8988T (cell line): Measurements from ENCODE around the gene CORO7.
A peak's percentile ranks its signal among the peaks of the same experiment; 100 is the strongest.
"Not testable (repeated sequence)": the region's sequence is repeated elsewhere in the genome, so short reads cannot be mapped to it uniquely, and the experiment has no call there.

Source experiments
- DNase-seq: peaks from one replicate; pipeline ENCODE4 v3.0.0; 2011

Gene CORO7

DNA sequence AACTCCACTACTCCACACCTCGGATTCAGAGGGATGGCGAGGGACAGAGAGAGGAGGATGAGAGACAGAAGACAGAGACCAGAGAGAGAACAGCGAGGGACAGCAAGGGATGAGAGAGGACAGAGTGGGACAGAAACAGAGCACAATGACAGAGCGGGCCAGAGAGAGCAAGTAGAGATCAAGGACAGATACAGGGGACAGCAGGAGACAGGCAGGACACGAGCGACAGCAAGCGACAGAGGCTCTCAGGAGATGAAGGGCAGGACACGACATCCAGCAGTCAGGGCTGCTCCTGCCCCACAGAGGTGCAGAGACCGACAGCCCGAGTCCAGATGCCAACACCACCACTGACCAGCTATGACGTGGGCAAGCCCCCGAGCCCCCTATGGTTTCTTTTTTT, 14.9 kb downstream of the CORO7 start:
- DNase-seq = no peak

DNA sequence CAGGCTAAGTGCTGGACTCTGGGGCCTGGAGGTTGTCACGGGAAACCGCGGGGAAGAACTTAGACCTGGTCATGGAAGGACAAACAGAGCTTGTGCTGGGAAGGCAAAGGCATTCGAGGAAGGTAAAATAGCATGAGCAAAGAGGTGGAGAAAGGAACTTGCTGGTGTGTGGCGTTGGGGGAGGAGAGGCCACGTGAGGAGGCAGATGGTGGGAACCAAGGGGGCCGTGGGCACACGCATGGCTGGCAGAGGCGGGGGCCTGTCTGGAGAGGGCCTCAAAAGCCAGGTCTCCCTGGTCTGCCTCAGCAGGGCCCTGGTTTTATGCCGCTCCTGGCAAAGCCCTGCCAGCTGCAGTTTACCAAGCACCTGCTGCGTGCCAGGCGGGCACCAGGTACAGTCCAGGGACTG, 15.3 kb downstream of the CORO7 start:
- DNase-seq = no peak

DNA sequence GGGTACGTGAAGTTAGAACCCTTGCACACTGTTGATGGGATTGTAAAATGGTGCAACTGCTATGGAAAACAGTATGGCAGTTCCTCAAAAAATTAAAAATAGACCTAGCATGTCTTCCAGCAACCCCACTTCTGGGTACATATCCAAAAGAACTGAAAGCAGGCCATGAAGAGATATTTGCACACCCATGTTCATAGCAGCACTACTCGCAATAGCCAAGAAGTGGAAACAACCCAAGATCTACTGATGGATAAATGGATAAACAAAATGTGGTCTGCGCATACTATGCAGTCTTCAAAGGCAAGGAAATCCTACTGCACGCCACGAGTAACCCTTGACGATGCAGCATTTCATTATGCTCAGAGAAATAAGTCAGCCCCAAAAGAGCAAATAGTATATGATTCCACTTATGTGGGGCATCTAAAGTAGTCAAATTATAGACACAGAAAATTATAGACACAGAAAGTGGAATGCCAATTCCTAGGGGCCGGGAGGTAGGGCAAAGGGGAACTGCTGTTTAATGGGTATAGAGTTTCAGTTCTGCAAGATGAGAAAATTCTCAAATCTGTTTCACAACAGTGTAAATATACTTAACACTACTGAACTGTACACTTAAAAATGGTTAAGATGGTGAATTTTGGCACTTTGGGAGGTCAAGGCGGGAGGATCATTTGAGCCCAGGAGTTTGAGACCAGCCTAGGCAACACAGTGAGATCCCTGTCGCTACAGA, 17.2 kb downstream of the CORO7 start:
- no peak for DNase-seq

DNA sequence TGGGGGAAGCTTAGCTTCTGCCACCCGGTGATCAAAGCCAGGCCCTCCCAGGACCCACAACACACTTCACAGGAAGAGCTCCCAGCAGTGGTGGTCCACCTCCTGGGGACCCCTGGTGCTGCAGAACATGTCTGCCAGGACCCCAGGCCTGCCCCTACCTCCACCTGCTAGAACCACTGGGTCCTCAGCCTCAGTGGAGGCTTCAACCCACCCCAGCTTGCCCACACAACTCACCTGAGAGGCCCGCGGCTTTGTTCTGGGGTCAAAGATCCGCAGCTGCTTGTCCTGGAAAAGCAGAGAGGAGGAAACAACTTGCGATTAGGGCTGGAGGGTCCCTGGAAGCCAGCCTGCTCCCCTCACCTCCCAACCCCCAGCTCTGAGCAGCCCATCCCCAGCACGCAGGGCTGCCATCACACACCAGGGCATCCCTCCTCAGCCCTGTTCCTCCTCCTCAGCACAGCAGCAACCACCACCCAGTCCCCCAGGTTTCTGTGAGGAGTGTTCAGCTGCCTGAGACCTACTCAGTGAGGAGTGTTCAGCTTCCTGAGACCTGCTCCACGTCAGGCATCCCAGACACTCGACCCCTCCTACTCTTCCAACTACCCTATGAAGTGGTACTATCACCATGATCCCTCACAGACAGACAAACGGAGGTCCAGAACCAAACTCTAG, 21.2 kb downstream of the CORO7 start:
- peak; percentile 10 for DNase-seq

DNA sequence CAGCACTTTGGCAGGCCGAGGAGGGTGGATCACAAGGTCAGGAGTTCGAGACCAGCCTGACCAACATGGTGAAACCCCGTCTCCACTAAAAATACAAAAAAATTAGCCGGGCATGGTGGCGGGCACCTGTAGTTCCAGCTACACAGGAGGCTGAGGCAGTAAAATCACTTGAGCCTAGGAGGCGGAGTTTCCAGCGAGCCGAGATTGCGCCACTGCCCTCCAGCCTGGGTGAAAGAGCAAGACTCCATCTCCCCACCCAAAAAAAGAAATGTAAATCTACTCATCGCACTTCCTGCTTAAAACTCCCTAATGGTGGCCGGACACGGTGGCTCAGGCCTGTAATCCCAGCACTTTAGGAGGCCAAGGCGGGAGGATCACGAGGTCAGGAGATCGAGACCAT, 22.5 kb downstream of the CORO7 start:
- not testable (repeated sequence) for DNase-seq

DNA sequence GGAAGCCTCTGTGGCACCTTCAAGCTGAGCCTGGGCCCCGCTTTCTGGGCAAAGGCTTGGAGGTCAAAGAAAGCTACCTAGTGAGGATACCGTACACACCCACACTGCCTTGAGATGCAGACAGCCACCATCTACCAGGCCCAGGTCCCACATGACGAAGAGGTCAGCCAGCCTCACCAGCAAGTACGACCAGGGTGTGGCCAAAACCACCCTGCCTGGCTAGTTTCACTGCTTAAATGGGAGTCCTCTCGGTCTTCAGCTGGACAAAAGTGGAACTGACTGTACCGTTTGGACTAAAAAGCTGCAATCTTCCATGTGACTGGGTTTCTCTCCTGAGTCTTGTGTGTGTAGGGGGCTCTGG, 23.2 kb downstream of the CORO7 start:
- no peak for DNase-seq

DNA sequence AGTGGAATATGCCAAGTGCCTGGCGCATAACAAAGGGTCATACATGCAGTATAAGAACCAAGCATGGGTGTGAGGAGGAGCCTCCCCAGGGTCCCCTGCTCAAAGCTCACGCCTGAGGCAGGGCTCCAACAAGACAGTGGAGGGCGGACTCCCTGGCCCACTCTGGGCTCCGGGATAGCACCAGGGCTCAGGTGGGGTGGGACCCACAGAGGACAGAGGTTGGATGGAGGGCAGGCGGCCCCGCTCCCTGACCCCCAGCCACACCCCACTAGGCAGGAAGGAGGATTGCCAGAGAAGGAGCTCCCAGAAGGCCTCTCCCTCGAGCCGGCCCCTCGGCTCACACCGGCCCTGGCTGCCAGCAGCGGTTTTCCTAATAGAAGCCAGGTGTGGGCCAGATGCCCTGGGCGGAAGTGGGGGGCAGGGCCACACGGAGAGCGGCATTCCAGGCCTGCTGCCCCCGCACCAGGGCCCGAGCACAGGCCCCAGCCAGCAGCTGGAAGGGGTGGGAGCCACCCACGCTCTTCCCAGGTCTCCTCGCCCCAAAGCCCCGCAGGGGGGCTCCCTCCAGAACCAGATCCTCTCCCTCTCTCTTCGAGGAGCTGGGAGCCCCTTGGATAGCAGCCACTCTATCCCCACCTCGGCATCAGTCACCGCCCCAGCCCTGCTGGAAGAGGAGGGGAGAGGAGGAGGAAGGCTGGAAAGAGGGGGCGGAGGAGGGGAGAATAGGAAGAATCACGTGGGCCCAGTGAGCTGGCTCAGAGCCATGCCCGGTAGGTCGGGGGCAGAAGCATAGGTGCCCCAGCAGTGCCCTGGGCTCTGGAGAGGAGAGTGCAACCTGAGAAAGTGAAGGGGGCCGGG, 23.8 kb downstream of the CORO7 start:
- DNase-seq = no peak

DNA sequence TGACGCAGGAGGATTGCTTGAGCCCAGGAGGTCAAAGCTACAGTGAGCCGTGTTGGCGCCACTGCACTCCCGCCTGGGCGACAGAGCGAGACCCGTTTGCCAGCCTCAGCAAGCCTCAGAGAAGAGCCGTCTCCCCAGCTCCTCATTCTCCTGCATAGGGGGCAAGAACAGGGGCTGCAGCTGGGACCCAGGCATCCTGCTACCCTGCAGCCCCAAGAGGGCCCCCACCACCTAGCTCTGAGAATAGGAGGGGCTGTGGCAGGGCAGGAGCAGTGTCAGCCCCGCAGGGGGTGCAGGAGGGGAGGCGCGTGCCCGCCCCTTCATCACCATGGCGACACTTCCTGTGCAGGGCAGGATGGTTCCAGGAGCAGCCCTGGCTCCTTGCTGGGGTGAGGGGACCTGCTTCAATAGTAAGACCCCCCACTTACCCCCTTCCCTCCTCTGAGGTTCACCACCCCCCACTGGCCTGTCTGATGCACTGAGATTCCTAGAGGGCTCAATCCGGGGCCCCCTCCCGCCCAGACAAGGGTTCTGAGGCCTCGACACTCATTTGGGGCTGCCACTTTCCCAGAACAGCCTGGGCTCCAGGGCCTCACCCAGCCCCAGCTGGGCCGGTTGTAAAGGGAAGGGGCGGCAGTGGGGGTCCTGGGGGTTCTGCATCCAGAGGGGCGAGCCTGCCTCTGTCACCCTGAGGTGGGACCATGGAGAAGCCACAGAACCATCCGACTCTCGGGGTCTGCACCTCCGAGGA, 24.6 kb downstream of the CORO7 start:
- DNase-seq = no peak

DNA sequence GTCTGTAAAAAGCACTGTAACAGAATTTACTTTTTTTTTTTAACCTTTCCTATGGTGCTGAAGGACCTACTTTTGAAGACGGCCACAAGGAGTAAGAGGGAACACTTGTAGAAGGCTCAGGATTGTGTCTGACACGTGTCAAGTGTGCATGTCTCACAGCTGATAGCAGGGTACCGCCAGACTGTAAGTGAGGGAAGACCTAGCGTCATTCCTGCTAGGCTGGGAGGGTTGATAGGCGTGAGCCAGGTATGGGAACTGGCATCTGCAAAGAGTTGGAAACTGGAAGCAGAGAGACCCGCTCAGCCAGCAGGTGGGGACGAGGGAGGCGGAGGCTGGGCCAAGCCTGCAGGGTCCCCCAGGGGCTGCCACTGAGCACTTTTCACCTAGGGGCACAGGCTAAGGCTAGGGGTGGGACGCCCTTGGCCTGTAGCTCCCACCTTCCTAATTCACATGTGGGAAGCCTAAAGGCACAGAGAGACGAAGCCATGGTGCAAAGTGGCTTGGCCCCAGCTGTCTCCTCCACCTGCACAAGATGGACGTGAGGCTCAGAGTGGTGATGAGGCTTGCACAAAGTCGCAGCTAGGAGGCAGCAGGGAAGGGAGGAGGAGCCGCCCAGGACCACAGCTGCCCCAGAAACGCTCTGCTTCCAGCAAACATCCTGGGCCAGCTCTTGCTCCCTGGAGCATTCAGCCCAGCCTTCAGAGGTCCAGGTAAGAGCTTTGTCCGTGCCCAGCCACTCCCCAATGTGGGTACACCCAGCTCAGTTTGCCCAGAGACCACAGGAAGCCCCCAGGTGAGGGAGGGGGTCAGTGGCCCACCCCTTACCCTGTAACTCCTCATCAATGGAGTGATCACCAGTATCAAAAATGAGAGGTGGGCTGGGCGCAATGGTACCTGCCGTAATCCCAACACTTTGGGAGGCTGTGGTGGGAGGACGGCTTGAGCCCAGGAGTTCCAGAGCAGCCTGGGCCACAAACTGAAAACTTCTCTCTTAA, 25.8 kb downstream of the CORO7 start:
- DNase-seq = no peak

DNA sequence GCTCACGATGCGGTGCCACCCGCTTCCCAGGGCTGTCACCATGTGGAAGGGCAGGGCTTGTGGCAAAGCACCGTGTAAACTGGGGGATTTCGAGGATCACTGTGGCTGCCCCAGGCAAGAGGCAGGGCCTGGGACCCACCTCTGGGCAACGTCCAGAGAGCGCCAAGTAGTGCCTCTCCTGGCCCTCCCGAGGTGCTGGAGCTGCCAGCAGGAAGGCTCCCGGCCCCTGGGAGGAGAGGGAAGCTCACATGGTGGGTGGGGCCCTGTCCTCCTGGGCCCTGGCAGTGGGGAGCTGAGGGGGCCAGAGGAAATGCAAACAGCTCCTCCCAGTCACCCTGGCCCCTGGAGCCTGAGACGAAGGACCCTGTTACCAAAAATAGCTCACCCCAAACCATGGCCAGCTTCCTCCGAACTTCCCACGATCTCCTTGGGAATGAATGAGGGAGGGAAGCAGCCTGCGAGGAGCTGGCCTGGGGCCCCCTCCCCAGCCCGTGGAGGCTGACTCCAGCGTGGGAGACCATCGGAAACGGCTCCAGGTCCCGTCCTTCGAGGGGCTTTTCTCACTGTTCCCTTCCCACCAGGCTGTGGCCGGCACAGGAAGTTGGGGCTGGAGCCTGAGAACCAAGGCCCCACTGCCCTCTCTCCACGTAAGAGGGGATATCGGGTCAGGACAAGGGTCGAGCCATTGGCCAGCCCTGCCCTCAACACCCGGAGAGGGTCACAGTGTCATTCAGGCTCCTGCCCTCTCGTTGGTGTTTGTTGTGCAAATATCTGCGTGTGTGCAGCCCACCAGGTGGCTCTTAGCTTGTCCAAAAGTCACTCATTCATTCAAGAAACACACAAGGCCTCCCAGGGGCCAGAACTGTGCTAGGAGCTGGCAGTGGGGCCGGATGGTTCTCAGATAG, 27.1 kb downstream of the CORO7 start:
- DNase-seq = no peak

DNA sequence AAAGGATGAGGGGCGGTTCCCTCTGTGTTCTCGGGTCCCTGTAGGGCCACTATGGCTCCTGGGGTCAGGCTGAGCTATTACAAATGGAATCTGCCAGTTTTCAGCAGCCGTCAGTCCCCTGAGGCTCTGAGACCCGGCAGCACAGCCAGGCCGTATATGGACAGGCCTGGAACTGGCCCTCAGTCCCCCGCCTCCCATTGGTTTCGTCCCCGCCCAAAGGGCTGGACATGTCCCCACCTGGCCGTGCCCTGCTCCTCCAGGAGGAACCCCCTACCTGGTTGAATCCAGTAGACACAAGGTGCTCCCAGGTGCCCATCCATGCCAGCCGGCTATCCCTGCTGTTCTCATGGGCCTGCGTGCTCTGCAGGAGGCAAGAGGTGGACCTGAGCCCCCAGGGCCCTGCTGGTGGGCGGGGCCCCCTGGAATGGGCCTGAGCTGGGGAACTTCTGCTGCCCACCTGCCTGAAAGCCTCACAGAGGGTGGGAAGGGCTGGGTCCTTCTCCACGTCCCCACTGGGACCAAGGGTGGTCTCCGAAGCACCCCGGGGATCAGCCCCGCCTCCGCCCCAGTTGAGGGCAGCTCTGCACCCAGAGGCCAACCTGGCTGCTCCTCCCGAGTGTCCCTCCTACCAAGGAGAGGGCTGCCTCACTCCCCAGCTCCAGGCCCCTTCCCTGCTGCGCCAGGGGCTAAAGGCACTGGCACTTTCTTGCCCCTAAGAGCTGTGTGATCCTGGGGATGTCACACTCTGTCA, 27.9 kb downstream of the CORO7 start:
- no peak for DNase-seq

DNA sequence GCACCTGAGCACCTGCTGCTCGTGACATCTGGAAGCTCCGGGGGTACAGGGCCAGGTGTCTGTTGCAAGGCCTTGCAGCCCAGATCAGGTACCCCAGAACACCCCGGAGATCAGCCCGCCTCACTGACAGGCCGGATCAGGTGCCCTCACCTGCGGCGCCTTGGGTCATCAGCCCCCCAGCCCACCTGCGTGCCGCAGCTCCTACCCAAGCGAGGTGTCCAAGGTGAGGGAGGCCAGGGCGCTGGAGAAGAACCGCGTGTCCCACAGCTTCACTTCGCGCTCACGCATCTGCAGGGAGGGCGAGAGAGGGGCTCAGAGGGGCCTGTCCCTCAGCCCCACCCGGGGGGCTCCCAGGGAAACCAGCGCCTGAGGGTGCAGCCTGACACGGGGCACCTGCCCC, 28.6 kb downstream of the CORO7 start:
- no peak for DNase-seq

DNA sequence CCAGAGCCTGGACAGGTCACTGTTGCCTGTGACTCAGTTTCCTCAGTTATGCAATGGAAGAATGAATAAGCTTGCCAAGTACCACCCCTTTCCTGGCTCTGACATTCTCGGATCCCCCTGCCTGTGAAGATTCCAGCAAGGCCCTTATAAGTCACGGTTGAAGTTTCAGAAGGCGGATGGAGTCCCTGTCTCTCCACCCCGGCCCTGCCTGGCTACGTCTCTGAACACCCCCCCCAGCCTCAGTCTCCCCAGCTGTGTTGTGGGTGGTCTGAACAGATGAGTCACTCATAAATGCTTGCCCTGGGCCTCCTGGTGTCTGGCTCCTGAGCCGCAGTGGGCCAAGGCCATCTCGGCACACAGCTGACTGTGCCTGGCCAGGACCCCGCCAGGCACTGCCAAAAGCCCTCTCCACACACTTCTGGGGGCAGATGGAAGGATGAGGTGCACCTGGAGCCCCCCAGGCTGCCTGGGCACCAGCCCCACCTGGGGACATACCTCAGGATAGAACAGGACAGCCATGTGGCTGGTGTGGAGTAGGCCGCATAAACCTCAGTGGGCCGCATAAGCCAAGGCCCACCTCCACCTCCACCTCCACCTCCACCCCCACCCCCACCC, 29.3 kb downstream of the CORO7 start:
- DNase-seq = no peak

DNA sequence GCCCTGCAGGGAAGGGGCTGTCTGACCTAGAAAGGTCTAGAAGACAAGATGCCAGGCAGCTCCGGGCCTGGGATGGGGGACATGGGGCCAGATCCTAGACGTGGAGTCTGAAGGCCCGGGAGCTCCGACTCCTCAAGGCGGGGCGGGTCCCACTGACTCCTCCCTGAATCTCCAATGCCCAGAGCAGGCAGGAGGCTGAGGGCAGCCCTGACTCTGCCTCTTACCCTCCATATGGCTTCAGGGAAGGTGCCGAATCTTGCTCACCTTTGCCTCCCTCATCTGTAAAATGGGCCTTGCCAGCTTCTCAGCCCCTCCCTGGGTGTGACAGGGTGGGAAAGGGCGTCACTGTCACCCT, 30.0 kb downstream of the CORO7 start:
- DNase-seq = no peak

DNA sequence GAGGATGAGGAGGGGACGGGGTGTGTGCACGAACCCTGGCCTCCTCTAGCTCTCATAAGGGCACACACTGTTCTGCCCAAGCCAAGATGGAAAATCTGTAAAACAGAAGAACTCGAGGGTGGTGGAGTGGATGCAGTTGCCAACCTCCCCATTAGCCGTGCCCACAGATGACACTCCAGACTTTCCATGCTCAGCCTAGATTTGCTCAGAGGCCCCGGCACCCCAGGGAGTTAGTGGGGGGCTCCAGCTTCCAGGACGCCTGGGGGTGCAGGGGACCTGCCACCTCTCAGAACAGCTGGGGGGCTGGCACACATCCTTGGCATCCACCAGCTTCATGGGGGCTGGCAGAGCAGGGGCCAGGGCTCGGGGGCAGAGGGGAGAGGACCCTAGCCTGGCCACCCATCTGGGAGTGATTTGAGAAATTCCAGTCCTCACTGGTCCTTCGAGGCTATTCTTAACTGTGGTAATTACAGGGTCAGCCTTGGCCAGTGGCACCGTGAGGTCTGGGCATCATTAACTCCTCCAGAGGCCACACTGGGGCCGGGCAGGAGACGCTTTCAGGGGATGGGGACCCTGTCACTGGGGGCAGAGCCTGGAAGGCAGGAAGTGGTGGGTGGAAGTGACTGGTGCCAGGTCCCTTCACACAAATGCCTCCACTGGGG, 30.5 kb downstream of the CORO7 start:
- DNase-seq = no peak

DNA sequence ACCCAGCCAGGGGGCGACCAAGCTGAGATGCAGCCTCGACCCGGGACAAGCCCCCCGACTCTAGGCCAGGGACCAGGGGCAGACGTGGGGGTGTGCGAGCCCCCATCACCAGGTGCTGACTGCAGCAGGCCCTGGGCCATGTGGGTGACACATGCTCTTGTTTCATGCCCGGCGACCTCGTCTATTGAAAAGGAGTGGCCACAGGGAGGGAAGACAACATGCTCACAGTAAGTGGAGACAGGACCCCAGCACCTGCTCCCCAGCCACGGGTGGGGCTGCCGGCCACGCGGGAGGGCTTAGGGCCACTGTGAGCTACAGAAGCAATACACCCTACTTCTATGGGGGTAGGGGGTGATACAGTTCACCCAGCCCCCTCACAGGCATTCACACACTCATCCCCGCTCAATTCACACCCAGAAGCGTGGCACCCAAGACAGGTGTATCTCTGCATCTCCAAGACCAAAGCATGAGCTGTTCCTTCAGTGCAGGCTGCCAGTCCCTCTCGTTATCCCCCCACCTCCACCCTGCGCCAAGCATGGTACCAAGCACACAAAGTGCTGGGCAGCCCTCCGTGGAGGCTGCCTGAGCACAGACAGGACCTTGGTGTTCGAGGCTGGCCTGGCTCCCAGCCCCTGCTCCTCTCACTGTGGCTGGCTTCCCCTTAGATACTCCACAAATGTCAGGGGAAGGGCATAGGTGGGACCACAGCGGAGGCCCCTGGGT, 31.2 kb downstream of the CORO7 start:
- DNase-seq = no peak

DNA sequence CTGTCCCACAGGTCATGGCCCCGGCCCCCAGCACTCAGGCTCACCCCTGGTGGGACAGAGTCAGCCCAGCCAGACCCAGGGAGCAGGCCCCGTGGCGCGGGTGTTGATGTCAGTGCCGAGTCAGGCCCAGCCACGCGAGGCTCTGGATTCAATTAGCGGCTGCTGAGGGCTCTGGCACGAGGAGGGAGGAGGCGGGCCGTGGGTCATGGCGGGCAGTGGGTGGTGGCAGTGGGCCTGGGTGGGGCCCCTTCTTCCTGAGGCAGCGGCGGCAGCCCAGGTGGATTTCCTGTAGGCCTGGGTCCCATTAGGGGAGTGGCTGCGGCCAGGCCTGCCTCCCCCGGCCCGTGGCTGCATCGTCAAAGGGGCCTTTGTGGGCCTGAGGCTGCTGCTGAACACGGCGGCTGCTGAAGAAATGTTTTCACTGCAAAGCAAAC, 31.9 kb downstream of the CORO7 start:
- no peak for DNase-seq
